Putamen (tissue), 1 donor: ENCODE results near the gene LGALS9C.
"Not testable (repeated sequence)": the region's sequence is repeated elsewhere in the genome, so short reads cannot be mapped to it uniquely, and the experiment has no call there.

ENCODE experiments used
- DNase-seq: peaks from one replicate; pipeline ENCODE4 v3.0.0-alpha.2; 2016; ENCODE audit warnings: low spot score

The LGALS9C gene

DNA sequence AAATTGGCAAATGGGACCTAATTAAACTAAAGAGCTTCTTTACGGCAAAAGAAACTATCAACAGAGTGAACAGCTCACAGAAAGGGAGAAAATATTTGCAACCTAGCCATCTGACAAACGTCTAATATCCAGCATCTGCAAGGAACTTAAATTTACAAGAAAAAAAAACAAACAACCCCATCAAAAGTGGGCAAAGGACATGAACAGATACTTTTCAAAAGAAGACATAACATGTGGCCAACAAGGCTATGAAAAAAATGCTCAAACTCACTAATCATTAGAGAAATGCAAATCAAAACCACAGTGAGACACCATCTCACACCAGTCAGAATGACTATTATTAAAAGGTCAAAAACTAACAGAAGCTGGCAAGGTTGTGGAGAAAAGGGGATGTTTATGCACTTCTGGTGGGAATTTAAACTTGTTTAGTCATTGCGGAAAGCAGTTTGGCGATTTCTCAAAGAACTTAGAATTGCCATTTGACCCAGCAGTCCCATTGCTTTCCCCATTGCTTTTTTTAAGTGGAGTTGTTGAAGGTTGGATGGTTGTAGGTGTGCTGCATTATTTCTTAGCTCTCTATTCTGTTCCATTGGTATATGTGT, 52.4 kb downstream of the LGALS9C start:
- DNase-seq, result not testable (repeated sequence)

DNA sequence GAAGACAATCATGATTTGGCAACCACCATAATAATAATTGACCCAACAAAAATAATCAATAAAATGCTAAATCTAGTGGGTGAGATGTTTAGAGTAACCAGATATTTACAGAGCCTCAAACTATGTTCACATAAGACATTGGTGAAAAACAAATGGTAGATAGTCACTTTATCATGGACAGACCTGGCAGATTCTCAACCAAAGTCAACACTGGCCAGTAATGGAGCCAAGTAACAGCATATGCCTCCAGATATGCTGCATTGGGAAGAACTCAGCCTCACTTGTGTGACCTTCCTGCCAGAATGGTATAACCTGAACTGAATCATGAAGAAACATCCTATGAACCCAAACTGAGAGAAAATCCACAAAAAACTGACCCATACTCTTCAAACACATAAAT, 53.8 kb downstream of the LGALS9C start:
- DNase-seq, result not testable (repeated sequence)

DNA sequence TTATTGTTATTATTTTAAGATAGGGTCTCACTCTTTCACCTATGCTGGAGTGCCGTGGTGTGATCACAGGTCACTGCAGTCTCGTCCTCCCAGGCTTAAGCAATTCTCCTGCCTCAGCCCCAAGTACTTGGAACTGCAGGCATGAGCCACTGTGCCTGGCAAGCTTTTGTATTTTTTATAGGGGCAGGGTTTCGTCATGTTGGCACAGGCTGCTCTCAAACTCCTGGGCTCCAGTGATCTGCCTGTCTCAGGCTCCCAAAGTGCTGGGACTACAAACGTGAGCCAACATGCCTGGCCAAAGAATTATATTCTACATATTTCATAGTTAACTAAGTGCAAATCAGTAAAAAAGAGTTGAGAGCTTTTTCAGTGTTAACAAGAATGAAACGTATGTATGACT, 65.6 kb downstream of the LGALS9C start:
- DNase-seq, result not testable (repeated sequence)

DNA sequence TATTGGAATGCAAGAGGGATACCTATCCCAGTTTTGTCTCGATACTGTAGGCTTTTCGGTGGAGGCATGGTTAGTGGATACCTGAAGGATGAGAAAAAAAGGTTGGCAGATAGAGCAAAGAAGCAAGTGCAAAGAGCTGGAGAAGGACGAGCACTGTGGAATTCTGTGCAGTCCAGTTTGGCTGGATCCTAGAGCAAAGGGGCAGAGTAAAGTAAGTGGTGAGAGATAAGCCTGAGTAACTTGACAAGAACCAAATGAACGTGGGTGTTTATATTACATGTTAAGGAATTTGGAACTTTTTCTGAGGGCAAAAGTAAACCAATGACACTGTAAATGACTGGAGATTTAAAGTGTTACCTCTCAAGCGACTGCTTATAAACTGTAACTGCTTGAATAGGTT, 66.3 kb downstream of the LGALS9C start:
- not testable (repeated sequence) for DNase-seq
